Transverse colon (tissue), 4 donors: ENCODE data around the gene TADA2A.

Experiments
- EP300 ChIP-seq: sonication (generic); formaldehyde crosslinking; IDR thresholded peaks from one replicate; pipeline ENCODE4 v1.6.1; 2017; ENCODE audit warnings: antibody characterized with exemption, low read depth
- POLR2AphosphoS5 ChIP-seq, 3 donors: sonication (generic); formaldehyde crosslinking; IDR thresholded peaks; one replicate each; pipeline ENCODE4 v1.6.1; 2016; ENCODE audit warnings: antibody characterized with exemption in 3 of 3
- TF ChIP-seq, protein P1 (sequence below), 5 experiments: fragments of 200-600 bp in 3 of 5; fragments of 450-650 bp in 2 of 5; sonication (generic) in 3 of 5; IDR thresholded peaks; 1 replicate in 2 of 5; 2 replicates in 3 of 5; pipeline ENCODE4 v1.5.1; 2016 to 2017; ENCODE audit warnings: antibody characterized with exemption in 5 of 5, inconsistent platforms in 3 of 5, mild to moderate bottlenecking in 2 of 5, moderate library complexity in 1 of 5

DNA sequence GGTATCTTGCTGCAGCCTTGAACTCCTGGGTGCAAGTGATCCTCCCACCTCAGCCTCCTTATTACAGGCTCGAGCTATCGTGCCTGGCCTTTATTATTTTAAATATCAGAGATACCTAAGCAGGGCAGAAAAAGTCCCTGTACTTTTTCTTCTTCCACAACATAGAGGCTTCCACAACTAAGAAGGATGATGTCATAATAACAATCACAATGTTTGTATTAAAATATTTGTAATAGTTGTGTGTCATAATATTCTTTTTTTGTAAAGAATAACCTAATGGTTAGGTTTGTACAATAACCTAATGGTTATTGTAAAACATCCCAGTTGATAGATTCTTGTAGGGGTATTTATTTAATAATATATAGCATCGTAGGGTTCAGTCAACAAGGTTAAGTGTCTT, 56.4 kb downstream of the TADA2A start:
- TF ChIP-seq, protein P1, sequence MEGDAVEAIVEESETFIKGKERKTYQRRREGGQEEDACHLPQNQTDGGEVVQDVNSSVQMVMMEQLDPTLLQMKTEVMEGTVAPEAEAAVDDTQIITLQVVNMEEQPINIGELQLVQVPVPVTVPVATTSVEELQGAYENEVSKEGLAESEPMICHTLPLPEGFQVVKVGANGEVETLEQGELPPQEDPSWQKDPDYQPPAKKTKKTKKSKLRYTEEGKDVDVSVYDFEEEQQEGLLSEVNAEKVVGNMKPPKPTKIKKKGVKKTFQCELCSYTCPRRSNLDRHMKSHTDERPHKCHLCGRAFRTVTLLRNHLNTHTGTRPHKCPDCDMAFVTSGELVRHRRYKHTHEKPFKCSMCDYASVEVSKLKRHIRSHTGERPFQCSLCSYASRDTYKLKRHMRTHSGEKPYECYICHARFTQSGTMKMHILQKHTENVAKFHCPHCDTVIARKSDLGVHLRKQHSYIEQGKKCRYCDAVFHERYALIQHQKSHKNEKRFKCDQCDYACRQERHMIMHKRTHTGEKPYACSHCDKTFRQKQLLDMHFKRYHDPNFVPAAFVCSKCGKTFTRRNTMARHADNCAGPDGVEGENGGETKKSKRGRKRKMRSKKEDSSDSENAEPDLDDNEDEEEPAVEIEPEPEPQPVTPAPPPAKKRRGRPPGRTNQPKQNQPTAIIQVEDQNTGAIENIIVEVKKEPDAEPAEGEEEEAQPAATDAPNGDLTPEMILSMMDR (IDR thresholded peaks at IDR 0.05): no peak
- TF ChIP-seq EP300: no peak
- no peak for TF ChIP-seq POLR2AphosphoS5 (IDR thresholded peaks at IDR 0.05)
